ENCODE measurements around the gene LDB2.
"Not testable (repeated sequence)": the region's sequence is repeated elsewhere in the genome, so short reads cannot be mapped to it uniquely, and the experiment has no call there.

LDB2 gene

GRCh38 chr4:16583764-16584163, 314.7 kb downstream of the LDB2 start:
- DNase-seq: no peak

- no peak for DNase-seq
Observed at GRCh38 chr4:16582526-16582925, 315.9 kb downstream of the LDB2 start.

GRCh38 chr4:16582036-16582435, 316.4 kb downstream of the LDB2 start:
- DNase-seq: no peak

- DNase-seq: no peak
Observed at GRCh38 chr4:16581117-16581516, 317.3 kb downstream of the LDB2 start.

GRCh38 chr4:16580514-16580913, 317.9 kb downstream of the LDB2 start:
- no peak for DNase-seq

- DNase-seq: no peak
Observed at GRCh38 chr4:16579866-16580265, 318.6 kb downstream of the LDB2 start.

GRCh38 chr4:16577177-16577576, 321.3 kb downstream of the LDB2 start:
- no peak for DNase-seq

GRCh38 chr4:16574981-16575380, 323.5 kb downstream of the LDB2 start:
- DNase-seq: no peak

GRCh38 chr4:16573739-16574138, 324.7 kb downstream of the LDB2 start:
- no peak for DNase-seq

- no peak for DNase-seq
Observed at GRCh38 chr4:16573206-16573605, 325.2 kb downstream of the LDB2 start.

GRCh38 chr4:16572631-16573030, 325.8 kb downstream of the LDB2 start:
- DNase-seq: no peak

- DNase-seq: no peak
Observed at GRCh38 chr4:16572161-16572560, 326.3 kb downstream of the LDB2 start.

GRCh38 chr4:16569790-16570189, 328.7 kb downstream of the LDB2 start:
- no peak for DNase-seq

- not testable (repeated sequence) for DNase-seq
Observed at GRCh38 chr4:16557316-16557715, 341.1 kb downstream of the LDB2 start.

GRCh38 chr4:16555156-16555555, 343.3 kb downstream of the LDB2 start:
- no peak for DNase-seq

- DNase-seq: no peak
Observed at GRCh38 chr4:16550531-16550930, 347.9 kb downstream of the LDB2 start.

GRCh38 chr4:16545656-16546055, 352.8 kb downstream of the LDB2 start:
- no peak for DNase-seq

- DNase-seq: no peak
Observed at GRCh38 chr4:16544869-16545268, 353.6 kb downstream of the LDB2 start.

- DNase-seq: no peak
Observed at GRCh38 chr4:16544251-16544721, 354.2 kb downstream of the LDB2 start.

GRCh38 chr4:16537926-16538325, 360.5 kb downstream of the LDB2 start:
- no peak for DNase-seq

GRCh38 chr4:16532240-16532970, 366.0 kb downstream of the LDB2 start:
- DNase-seq: no peak

GRCh38 chr4:16530688-16531635, 367.5 kb downstream of the LDB2 start:
- DNase-seq: no peak

- no peak for DNase-seq
Observed at GRCh38 chr4:16524911-16525554, 373.4 kb downstream of the LDB2 start.

Measured in activated effector memory CD4-positive, alpha-beta T cell treated with anti-CD3 and anti-CD28 coated beads, Interleukin-2, amount 50 U/mL, for 16 hours (primary cell).